Activated T-cell treated with anti-CD3 and anti-CD28 coated beads for 24 hours (primary cell): Measurements from ENCODE around the gene ADGRG1.
A peak's percentile ranks its signal among the peaks of the same experiment; 100 is the strongest.
"Not testable (repeated sequence)": the region's sequence is repeated elsewhere in the genome, so short reads cannot be mapped to it uniquely, and the experiment has no call there.

Source experiments
- DNase-seq: peaks from one replicate; pipeline ENCODE4 v3.0.0-alpha.2; 2020; ENCODE audit warnings: low read depth

The ADGRG1 gene

GRCh38 chr16:57628008-57628781 lies at the start of gene ADGRG1:
Gene ADGRG1, plus strand, starts transcription at chr16:57628630. Its CDS starts 21,658 bp downstream, at chr16:57650288.
- DNase-seq = peak; percentile 47

GRCh38 chr16:57579361-57579665 lies 49.1 kb upstream of the ADGRG1 start:
- DNase-seq = no peak

DNA sequence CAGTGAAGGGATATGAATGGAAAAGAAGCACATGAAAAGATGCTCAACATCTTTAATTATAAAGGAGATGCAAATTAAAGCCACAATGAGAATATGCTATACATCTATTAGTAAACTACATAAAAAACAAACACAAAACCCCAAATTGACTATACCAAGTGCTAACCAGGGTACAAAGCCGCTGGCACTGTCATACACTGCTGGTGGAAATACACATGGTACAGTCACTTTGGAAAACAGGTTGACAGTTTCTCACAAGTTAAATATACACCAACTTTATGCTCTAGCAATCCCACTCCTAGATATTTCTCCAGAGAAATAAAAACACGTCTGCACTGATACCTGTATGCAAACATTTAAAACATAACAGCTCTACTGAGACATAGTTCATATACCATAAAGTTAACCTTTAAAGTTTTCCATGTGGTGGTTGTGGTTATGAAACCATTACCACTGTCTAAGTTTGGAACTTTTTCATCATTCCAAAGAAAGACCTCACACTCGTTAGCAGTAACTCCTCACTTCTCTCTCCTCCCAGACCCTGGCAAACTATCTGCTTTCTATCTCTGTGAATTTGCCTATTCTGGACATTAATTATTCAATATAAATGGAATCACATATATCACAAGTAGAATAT lies 43.3 kb upstream of the ADGRG1 start:
- no peak for DNase-seq

DNA sequence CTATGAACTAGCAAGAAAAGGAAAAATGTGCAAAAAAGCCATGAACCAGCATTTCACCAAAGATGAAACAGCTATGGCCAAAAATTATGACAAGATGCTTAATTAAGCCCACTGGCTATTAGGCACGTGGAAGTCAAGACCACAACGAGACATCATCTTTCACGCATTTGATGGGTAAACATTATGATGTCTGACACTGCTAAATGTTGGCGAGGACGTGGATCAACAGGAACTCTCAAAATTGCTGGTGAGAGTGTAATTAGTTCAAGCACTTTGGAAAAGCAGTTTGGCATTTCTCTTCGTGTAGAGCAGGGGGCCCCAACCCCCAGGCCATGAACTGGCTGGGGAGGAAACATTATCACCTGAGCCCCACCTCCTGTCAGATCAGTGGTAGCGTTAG lies 39.6 kb upstream of the ADGRG1 start:
- DNase-seq = no peak

GRCh38 chr16:57589374-57589773 lies 39.1 kb upstream of the ADGRG1 start:
- no peak for DNase-seq

DNA sequence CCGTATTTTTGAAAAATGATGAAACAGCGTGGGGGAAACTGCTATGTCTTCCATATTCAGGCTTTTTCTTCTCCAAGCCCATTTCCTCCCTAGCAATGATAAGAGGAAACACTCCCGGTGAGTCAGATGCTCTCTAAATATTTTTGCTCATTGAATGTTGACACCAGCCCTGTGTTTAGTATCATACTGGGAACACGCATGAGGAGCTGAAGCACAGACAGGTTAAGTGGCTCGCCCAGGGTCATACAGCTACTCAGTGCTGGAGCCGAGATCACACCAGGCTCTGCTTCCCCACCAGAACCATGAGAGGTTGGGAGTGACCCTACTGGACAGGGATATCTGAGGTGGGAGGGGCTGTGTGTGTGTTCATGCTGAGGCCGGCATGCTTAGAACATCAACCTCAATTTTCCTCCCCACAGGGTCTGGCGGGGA lies 37.8 kb upstream of the ADGRG1 start:
- DNase-seq = no peak

DNA sequence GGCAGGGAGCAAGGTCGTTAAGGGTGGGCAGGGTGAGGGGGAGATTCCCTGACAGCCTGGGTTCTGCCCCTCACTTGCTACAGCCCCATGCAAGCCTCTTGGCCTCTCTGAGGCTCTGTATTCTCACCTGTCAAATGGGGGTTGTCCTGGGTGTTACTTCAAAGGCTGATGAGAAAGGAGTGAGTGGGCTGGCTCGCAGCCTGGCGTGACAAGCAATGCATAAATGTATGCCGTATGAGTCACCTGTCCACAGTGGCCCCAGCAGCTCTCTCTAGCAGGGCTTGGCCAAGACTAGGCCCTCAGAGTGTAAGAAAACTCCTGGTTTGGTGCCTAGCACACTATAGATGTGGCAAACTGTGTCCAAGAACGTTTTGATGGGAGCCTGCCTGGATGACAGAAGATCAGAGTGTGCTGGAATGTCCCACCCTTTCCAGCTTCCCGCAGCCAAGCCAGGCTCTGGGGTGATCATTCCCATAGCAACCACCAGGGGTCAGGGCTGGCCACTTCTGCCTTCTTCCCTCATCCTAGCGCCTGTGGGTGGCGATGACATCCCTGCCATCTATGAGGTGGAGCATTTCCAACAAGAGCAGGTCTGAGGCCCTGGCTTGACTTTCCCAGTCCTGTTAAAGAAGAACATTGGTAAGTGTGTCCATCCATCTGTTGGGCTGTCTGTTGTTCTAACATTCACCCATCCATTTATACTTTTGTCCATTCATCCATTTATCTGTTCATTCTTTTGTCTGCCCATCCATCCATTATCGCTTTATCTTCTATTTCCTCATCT lies 37.2 kb upstream of the ADGRG1 start:
- DNase-seq = peak; percentile 65

DNA sequence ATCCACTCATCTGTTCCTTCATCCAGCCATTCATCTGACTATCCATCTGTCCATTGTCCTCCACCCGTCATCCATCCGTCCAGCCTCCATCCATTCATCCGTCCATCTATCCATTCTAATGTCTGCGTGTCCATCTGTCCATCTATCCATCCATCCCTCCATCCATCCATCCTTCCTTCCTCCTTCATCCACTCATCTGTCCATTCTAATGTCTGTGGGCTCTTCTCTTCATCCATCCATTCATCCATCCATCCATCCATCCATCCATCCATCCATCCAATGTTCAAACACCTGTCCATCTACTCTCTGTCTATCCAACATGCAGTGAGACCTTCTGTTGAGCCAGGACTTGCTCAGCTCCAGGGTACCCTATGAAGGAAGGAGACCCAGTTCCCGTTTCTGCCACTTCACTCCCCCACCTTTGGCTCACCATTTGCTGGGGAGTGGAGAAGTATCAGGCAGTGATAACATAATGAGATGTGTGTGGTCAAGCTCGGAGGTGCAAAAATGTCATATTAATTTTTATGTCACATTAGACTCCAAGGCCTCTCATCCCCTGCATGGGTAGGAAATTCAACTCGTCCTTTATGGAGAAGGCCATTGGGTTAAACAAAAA lies 36.5 kb upstream of the ADGRG1 start:
- no peak for DNase-seq

DNA sequence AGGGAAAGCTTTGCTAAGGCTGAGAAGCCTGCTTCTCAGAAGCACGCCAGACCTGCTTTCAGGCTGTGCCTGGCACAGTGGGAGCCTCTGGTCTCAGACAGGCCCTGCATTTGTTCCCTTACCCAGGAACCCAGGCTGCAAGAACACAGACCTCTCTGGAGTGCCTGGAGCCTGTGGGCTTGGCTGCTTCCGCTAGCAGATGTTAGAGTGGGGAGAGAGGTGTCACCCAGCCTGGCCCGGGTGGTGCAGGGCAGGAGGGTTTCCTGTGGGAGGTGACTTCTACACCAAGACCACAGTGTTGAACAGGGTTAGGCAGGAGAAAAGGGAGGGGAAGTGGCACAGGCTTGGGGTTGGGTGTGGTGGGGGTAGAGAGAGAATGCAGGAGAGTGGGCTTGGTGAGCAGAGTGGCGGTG lies 35.8 kb upstream of the ADGRG1 start:
- DNase-seq = peak; percentile 61

GRCh38 chr16:57593021-57593420 lies 35.4 kb upstream of the ADGRG1 start:
- no peak for DNase-seq

- DNase-seq = no peak
These were observed 34.4 kb upstream of the ADGRG1 start for GRCh38 chr16:57593990-57594389.

DNA sequence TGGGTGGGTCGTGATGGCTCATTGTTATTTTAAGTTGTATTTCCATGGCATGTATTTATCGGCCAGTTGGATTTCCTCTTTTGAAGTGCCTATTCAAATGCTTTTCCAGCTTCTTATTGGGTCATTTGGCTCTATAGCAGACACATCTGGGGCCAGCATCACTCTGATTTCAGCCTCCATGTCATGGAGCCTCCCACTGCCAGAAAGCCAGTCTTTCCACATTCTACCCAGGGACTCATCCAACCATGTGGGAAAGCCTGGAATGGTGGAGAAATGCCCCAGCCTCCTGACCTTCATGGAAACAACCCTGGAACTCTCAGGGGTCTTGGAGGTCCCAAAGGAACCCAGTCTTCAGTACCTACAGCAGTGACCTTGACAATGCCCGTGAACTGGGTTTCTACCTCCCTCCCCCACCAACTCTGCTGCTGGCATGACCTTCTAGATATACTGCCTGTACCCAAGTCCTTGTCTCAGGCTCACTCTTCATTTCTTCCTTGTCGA lies 33.8 kb upstream of the ADGRG1 start:
- DNase-seq = no peak

DNA sequence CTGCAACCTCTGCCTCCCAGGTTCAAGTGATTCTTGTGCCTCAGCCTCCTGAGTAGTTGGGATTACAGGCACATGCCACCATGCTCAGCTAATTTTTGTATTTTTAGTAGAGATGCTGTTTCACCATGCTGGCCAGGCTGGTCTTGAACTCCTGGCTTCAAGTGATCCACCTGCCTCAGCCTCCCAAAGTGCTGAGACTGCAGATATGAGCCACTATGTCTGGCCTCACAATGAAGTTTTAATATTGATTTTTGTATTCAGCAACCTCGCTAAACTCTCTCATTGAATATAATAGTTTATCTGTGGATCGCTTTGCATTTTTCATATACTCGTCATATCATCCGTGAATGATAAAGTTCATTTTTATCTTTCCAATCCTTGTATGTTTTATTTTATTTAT lies 32.2 kb upstream of the ADGRG1 start:
- not testable (repeated sequence) for DNase-seq

DNA sequence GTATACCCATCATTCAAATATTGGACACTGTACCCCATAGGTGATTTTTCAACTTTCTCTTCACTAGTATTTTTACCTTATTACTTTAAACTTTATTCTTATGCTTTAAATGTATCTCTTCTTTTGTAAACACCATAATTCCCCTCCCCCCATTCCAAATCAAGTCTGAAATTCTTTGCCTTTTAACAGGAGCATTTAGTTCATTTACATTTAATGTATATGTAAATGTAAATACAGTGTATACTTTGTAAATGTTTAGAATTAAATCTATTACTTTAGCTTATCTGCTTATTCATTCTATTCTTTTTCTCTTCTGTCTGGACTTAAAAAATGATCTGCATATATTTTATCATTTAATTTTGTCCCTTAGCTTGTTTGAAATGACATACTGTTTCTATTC lies 30.0 kb upstream of the ADGRG1 start:
- DNase-seq = no peak

DNA sequence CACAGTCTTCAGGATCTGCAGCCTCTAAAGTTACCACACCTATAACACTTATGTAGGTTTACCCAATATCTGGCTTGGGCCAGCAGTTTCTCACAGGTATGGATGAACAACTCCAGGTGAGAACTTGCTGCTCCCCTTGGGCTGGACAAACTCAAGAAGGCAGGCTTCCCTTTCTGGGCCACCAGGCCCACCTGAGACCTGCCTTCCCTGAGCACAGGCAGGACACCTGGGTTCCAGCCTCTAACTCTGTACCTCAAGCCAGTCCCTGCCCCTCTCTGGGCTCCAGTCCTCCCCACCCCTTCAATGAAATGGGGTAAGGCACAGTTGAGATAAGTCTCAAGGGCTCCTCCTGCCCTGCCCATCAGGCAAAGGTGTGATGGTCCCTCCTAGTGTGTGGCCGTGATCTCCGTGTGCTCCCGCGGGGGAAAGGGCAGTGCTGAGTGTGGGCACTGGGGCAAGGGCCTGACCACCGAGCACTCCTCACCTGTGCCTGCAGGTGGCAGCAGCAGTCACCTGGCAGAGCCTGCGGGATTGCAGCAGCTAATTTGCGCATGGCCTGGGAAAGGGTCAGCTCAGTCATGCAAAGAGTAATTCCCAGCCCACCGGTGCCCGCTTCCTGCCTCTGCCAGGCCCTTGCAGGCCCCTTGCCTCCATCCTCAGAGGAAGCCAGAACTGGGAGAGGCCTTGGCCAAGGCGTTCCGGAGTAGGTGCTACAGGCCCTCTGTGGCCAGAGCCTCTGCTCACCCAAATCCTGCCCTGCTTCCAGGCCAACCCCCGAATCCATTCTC lies 28.2 kb upstream of the ADGRG1 start:
- peak; percentile 33 for DNase-seq

DNA sequence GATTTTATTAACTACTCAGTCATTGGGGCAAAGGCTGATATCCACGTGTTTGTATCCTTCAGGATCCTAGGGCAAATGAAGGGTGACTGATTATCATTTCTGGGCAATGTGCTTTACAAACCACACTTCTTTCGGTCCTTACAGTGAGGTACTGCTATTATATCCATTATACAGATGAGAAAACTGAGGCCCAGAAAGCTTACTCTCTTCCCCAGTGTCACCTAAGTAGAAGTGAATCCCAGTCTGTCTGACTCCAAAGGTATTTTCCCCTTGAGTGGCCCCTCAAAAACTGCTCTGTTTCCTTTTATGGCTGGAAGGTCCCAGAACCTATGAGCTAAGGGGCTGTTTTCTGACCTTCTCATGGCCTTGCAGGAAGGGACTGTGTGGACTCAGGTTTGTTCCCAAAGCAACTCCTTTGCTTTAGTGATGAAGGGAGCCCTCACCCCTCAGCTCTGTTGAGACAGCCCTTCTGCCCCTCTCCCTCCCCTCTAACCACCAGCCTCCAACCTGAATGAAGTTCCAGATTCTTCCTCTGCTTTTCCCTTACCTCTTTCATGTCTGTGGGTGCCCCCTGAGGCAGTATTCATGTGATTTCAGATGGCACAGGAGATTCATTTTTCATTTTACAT lies 27.4 kb upstream of the ADGRG1 start:
- DNase-seq = no peak

DNA sequence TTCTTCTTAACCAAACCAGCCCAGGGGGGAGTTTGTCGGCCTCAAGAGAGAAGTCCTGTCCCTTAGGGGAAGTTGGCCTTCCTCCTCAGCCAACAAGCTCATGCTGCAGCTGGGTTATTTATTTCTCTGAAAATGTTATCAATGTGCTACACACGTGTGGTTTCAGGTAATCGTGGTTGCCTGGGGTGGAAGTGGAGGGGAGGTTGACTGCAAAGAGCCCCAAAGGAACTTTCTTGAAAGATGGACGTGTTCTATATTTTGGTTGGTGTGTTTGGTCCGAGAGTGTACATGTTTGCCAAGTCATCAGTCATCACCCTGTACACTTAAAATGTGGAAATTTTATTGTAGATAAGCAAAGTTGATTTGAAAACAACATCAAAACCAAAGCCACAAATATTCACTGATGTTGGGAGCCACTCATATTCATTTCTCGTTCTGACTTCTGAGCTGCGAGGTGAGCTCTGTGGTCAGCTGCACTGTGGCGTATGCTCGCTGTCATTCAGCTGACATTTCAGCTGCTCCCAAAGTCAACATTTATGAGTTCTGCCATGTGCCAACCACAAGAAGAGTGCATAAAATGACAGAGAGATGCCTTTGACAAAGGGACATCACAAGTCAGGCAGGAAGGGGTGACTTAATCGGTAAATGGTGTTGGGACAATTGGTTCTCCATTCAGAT lies 26.5 kb upstream of the ADGRG1 start:
- peak; percentile 50 for DNase-seq

DNA sequence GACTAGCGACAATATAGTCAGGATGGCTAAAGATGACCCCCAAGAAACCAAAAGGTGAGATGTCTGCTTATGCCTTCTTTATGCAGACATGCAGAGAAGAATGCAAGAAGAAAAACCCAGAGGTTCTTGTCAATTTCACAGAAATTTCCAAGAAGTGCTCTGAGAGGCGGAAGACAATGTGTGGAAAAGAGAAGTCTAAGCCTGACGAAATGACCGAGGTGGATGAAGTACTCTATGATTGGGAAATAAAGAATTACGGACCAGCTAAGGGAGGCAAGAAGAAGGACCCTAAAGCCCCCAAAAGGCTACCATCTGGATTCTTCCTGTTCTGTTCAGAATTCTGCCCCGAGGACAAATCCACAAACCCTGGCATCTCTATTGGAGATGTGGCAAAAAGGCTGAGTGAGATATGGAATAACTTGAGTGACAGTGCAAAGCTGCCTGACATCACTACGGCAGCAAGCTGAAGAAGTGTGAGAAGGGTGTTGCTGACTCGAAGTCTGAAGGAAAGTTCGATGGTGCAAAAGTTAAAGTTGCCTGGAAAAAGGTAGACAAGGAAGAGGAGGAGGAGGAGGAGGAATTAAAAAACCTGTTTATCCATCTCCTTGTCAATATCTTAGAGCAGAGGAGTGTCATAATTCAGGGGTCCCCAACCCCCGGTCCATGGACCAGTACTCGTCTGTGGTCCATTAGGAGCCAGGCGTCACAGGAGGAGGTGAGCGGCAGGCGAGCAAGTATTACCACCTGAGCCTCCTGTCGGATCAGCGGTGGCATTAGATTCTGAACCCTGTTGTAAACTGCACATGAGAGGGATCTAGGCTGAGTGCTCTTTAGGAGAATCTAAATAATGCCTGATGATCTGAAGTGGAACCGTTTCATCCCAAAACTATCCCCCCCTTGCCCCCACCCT lies 25.1 kb upstream of the ADGRG1 start:
- DNase-seq = no peak

DNA sequence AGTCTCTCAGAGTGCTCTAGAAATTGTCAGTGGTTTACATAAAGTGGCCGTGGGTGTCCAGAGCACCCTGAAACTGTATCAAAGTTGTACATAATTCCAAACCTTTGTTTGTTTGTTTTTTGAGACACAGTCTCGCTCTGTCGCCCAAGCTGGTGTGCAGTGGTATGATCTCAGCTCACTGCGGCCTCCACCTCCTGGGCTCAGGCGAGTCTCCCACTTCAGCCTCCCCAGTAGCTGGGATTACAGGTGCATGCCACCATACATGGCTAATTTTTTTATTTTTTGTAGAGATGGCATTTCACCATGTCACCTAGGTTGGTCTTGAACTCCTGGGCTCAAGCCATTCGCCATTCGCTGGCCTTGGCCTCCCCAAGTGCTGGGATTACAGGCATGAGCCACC lies 24.3 kb upstream of the ADGRG1 start:
- DNase-seq = no peak
